Nephron progenitor cell (in vitro differentiated cells): ENCODE data around the gene PHF2.

ENCODE experiments used
- DNase-seq: peaks from one replicate; pipeline ENCODE4 v3.0.0; 2021
- H3K27ac Mint-ChIP-seq: 2 replicates; pipeline ENCODE4 v1.8.0; 2021; ENCODE audit warnings: mild to moderate bottlenecking, moderate library complexity, mixed read lengths
- H3K27me3 Mint-ChIP-seq: 2 replicates; pipeline ENCODE4 v1.8.0; 2021; ENCODE audit warnings: mild to moderate bottlenecking, low read depth, mixed read lengths; ENCODE audit not compliant: poor library complexity
- H3K36me3 Mint-ChIP-seq: 2 replicates; pipeline ENCODE4 v1.8.0; 2021; ENCODE audit warnings: low read depth, mixed read lengths
- H3K4me1 Mint-ChIP-seq: 2 replicates; pipeline ENCODE4 v1.8.0; 2021; ENCODE audit warnings: mixed read lengths
- H3K4me3 Mint-ChIP-seq: 2 replicates; pipeline ENCODE4 v1.8.0; 2021; ENCODE audit warnings: mild to moderate bottlenecking, moderate library complexity, mixed read lengths
- H3K9me3 Mint-ChIP-seq: 2 replicates; pipeline ENCODE4 v1.8.0; 2021; ENCODE audit warnings: mild to moderate bottlenecking, moderate library complexity, mixed read lengths
- TF ChIP-seq, protein P1 (sequence below): fragments of 200-600 bp; sonication (generic); IDR thresholded peaks from 2 replicates; pipeline ENCODE4 v1.5.0; 2021; ENCODE audit warnings: antibody characterized with exemption

Gene PHF2

DNA sequence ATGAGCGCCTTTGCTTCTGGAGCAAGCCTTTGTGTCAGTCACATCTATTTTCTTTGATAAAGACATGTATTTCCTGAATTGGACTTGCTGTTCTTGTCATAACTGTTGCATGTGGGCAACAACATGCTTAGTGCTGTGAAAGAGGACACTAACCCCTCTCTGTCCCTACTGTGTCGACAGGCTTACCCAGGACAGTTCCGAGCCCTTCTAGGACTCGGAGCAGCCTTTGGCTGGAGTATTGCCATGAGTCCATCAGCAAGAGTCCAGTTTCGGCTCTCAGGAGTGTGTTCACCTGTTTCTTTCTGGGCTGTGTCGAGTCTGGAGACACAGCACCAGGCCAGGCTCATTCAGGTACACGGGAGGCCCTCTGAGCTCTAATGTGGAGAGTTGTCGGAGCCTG is 36.1 kb upstream of the PHF2 start:
- H3K27ac Mint-ChIP-seq: peak overlapping the region; percentile 32
- TF ChIP-seq, protein P1, sequence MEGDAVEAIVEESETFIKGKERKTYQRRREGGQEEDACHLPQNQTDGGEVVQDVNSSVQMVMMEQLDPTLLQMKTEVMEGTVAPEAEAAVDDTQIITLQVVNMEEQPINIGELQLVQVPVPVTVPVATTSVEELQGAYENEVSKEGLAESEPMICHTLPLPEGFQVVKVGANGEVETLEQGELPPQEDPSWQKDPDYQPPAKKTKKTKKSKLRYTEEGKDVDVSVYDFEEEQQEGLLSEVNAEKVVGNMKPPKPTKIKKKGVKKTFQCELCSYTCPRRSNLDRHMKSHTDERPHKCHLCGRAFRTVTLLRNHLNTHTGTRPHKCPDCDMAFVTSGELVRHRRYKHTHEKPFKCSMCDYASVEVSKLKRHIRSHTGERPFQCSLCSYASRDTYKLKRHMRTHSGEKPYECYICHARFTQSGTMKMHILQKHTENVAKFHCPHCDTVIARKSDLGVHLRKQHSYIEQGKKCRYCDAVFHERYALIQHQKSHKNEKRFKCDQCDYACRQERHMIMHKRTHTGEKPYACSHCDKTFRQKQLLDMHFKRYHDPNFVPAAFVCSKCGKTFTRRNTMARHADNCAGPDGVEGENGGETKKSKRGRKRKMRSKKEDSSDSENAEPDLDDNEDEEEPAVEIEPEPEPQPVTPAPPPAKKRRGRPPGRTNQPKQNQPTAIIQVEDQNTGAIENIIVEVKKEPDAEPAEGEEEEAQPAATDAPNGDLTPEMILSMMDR: no peak
- DNase-seq: no peak
- H3K9me3 Mint-ChIP-seq: no peaks in the 10 kb centered on the region
- peaks cover 41% of the 10 kb centered on the region for H3K36me3 Mint-ChIP-seq
- H3K4me1 Mint-ChIP-seq: no peaks in the 10 kb centered on the region
- no peaks in the 10 kb centered on the region for H3K27me3 Mint-ChIP-seq
- no peak overlapping the region for H3K4me3 Mint-ChIP-seq

DNA sequence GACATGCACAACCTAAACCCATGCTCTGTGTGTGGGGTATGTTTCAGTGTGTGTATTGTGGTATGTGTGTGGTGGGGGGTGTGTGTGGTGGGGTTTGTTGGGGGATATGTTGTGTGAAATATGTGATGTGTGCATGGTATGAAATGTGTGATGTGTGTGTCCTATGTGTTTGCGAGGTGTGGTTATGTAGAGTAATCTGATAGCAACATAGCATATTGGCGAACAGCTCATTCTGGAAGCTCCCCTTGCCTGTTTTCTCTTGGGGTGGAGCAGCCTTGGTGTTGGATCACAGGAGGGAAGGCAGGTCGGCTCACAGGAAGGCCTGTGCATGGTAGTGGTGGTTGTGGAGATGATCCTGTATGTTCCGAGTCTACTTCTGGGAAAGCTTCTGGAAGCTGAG is 35.4 kb upstream of the PHF2 start:
- Mint-ChIP-seq H3K27me3 (no peaks in the 10 kb centered on the region), H3K4me3 (no peak overlapping the region), H3K36me3 (peaks cover 43% of the 10 kb centered on the region), H3K9me3 (no peaks in the 10 kb centered on the region), H3K27ac (peak overlapping the region; percentile 24), H3K4me1 (no peaks in the 10 kb centered on the region)
- DNase-seq: no peak
- TF ChIP-seq, protein P1: no peak

DNA sequence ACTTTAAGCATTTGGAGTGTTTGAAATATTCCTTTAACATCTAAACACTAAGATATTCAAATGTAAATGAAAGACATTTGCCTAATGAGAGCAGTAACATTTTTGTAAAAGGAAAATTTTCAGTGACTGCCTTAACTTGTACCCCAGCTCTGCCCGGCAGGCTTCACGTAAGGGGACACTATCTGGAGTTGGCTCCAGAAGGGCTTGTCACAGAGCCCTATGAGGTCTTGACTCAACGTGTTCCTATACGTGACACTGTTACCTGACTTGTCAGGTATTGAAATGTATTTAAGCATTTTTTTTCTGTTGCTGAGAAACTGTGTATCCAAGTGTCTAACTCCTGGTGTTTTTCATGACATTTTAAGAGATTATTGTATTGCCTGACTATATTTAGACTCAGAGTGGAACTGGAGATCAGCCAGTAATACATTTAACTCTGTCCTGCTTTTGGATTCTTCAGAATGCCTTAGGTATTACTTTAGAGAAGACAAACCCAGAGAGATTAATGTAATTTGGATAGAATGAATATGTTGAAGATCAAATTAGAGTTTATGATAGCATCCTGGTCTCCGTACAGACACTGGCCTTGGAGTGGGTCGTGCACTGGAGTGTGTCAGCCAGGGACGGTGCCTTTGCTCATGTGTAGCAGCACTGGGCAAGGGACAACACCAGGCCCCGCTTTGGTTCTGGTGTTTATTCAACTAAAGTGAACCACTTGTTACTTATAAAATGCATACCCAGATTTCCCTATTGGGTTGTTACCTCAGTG is 34.6 kb upstream of the PHF2 start:
- DNase-seq: no peak
- no peaks in the 10 kb centered on the region for H3K4me1 Mint-ChIP-seq
- peaks cover 49% of the 10 kb centered on the region for H3K36me3 Mint-ChIP-seq
- no peak overlapping the region for H3K4me3 Mint-ChIP-seq
- H3K27me3 Mint-ChIP-seq: no peaks in the 10 kb centered on the region
- no peak overlapping the region for H3K27ac Mint-ChIP-seq
- TF ChIP-seq, protein P1: no peak
- H3K9me3 Mint-ChIP-seq: no peaks in the 10 kb centered on the region

DNA sequence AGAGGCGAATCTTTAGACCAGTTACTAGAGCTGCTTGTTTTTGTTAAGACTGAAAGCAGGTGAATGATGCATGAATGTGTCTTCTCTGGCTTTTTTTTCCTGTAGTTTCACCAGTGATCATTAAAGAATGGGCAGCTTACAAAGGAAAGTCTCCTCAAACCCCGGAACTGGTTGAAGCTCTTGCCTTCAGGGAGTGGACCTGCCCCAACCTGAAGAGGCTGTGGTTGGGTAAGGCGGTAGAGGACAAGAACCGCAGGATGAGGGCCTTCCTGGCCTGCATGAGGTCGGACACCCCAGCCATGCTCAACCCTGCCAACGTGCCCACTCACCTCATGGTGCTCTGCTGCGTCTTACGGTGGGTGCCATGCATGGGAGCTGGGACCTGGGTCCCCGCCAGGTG is 33.3 kb upstream of the PHF2 start:
- Mint-ChIP-seq H3K36me3 (peaks cover 55% of the 10 kb centered on the region), H3K9me3 (no peaks in the 10 kb centered on the region), H3K27ac (no peak overlapping the region), H3K4me3 (no peak overlapping the region), H3K27me3 (no peaks in the 10 kb centered on the region), H3K4me1 (no peaks in the 10 kb centered on the region)
- TF ChIP-seq, protein P1: no peak
- no peak for DNase-seq

DNA sequence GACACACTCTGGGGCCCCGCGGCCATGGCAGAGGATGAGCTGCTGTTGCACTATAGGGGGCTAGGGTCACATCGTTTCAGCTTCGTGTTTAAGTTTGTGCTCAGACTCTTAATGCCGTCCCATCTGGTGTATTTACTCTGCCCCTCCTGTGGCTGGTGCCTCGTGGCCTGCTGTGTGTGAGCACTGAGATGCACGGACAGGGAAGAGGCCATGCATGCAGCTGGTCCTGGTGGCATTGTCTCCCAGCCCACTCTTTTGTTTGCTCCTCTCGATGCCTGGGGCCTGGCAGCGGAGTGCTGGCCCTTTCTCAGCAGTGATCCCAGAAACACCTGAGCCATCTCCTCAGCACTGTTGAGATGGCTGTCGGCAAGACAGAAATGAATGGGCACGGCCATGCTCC is 30.0 kb upstream of the PHF2 start:
- H3K36me3 Mint-ChIP-seq: peaks cover 67% of the 10 kb centered on the region
- no peak overlapping the region for H3K4me3 Mint-ChIP-seq
- DNase-seq: no peak
- H3K4me1 Mint-ChIP-seq: no peaks in the 10 kb centered on the region
- no peaks in the 10 kb centered on the region for H3K27me3 Mint-ChIP-seq
- H3K9me3 Mint-ChIP-seq: no peaks in the 10 kb centered on the region
- H3K27ac Mint-ChIP-seq: peak overlapping the region; percentile 61
- TF ChIP-seq, protein P1: no peak

DNA sequence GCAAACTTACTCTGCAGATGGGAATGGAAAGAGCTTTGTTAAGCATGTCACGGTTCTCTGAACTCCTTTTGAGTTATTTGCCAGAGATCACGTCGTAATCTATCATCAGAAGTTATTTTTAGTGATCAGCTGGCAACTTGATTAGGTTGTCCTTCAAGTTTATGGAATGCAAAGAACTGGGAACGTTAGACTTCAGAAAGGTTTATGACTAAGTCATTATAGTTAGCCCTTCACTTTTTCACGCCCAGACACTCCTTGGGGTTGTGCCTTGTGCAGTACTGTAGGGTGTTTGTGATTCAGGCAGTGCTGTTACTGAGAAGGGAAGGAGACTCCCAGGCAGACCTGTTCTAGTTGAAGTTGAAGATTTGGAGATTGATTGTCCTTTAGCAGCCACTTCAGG is 26.8 kb upstream of the PHF2 start:
- no peak overlapping the region for H3K4me3 Mint-ChIP-seq
- H3K27ac Mint-ChIP-seq: peak overlapping the region; percentile 68
- H3K4me1 Mint-ChIP-seq: no peaks in the 10 kb centered on the region
- DNase-seq: no peak
- H3K36me3 Mint-ChIP-seq: peaks cover 65% of the 10 kb centered on the region
- no peaks in the 10 kb centered on the region for H3K27me3 Mint-ChIP-seq
- H3K9me3 Mint-ChIP-seq: no peaks in the 10 kb centered on the region
- TF ChIP-seq, protein P1: no peak
